HG02678 (cell line): ENCODE data around the gene DPPA5.
"Not testable (repeated sequence)": the region's sequence is repeated elsewhere in the genome, so short reads cannot be mapped to it uniquely, and the experiment has no call there.

Source experiments
- ATAC-seq: cut with Tn5 transposase; IDR thresholded peaks from one replicate; pipeline ENCODE4 v1.9.1; 2021; ENCODE audit warnings: mild to moderate bottlenecking, moderate library complexity; ENCODE audit not compliant: unreplicated experiment

The DPPA5 gene, protein sequence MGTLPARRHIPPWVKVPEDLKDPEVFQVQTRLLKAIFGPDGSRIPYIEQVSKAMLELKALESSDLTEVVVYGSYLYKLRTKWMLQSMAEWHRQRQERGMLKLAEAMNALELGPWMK

DNA sequence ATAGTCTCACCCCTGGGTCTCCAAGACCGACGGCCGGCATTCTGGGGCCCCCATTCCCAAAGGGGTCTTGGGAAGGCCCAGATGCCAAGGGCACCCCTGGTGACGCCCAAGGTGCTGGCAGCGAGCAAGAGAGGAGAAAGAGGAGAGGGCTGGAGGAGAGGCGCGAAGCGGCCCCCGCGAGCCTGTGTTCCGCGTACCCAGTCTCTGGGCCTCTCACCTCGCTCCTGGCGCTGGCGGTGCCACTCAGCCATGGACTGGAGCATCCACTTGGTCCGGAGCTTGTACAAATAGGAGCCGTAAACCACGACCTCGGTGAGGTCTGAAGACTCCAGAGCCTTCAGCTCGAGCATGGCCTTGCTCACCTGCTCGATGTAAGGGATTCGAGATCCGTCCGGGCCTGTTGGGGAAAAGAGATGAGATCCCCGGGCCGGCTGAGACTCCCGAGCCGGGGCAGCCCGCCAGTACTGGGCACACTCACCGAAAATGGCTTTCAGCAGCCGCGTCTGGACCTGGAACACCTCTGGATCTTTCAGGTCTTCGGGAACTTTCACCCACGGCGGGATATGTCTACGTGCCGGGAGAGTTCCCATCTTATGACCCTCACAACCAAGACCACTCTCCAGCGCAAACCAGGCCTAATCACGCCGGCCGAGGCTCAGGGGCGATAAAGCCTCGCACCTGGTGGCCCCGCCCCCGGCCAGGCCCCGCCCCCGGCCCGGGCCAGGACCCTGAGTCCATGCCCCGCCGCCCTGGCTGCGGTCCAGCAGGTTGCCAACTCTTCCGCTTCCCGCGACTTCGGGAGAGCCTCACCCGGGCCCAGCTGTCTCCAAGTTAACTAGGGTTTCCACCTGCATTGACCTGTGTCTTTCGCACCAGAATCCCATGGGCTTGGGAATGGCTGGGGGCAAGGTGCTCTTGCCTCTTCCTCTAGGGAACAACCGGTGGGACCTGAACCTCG lies at the start of gene DPPA5:
Gene DPPA5, minus strand, starts transcription at position 641 of the 958 bp plus-strand sequence. Its CDS starts 51 bp downstream, at position 590.
- no peak for ATAC-seq

DNA sequence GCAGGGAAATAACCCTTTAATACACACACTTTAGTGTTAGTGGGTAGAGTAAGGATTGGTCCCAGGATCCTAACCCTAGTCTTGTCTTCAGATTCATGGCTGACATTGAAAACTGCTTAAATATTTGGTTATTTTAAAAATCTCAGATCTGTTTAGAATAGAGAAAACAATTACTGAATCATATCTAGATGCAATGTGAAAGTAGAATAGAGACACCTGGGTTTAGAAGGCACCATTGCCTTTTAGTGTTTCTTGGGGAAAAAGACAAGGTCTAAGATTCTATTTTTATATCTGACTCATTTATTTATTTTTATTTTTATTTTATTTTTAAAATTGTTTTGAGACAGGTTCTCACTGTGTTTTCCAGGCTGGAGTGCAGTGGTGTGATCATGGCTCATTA lies 46.6 kb upstream of the DPPA5 start:
- no peak for ATAC-seq

DNA sequence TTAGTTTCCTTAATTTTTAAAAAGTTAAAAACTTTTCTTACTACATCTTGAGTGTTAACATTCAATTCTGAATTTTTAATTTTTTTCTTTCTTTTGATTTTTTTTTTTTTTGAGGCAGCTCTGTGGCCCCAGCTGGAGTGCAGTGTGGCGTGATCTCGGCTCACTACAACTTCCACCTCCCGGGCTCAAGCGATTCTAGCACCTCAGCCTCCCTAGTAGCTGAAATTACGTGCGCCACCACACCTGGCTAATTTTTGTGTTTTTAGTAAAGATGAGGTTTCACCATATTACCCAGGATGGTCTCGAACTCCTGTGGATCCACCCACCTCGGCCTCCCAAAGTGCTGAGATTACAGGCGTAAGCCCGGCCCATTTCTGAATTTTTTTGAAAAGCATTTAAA lies 41.8 kb upstream of the DPPA5 start:
- ATAC-seq, result no peak

DNA sequence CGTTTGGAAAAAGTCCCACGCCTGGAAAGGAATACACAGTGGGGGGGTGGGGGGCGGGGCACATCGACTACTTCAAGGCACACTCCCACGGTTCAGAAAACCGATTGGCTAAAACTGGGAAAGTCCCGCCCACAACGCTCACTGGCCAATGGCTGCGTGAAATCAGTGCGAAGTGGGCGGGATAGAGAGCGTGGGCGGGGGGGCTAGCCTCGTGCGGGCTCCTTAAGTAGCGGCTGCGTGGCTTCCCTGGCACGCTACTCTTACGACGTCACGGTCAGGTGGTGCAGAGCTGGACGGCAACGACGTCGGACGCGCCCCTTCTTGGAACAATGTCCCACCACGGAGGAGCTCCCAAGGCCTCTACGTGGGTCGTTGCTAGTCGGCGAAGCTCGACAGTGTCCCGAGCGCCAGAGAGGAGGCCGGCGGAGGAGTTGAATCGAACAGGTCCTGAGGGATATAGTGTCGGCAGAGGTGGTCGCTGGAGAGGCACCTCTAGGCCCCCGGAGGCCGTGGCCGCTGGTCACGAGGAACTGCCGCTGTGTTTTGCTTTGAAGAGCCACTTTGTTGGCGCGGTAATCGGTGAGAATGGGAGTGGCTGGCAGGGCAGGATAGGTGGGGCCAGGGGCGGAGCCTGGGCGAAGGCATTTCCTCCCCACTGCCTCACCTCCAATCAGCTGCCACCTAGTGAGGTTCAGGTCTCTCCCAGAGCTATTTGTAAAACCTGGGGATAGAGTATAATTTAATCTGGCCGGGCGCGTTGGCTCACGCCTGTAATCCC lies 40.7 kb upstream of the DPPA5 start, which contains the start of gene DDX43:
Gene DDX43, plus strand, starts transcription at position 252 of the 778 bp plus-strand sequence. Its CDS starts 78 bp downstream, at position 330.
- ATAC-seq, result no peak

DNA sequence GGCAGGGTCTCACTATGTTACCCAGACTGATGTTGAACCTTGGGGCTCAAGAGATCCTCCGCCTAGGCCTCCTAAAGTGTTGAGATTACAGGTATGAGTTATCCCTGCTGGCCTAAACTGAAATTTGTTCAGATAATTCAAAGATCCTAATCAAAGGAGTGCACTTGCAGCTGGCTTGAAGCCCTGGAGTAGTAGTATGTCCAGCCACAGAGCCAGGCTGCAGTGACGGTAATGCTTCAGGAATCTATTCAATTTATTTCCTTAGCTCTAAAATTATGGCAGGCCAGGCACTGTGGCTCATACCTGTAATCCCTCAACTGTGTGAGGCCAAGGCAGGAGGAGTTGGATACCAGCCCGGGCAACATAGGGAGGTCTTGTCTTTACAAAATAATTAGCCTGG lies 39.2 kb upstream of the DPPA5 start:
- no peak for ATAC-seq

DNA sequence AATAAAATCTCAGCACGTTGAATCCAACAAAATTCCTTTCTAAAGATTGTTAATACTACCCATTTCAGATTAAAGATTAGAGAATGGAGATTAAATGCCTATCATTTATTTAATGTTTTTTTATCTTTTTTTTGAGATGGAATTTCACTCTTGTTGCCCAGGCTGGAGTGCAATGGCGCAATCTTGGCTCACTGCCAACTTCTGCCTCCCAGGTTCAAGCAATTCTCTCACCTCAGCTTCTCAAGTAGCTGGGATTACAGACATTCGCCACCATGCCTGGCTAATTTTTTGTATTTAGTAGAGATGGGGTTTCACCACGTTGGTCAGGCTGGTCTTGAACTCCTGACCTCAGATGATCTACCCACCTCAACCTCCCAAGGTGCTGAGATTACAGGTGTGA lies 38.1 kb upstream of the DPPA5 start:
- not testable (repeated sequence) for ATAC-seq

DNA sequence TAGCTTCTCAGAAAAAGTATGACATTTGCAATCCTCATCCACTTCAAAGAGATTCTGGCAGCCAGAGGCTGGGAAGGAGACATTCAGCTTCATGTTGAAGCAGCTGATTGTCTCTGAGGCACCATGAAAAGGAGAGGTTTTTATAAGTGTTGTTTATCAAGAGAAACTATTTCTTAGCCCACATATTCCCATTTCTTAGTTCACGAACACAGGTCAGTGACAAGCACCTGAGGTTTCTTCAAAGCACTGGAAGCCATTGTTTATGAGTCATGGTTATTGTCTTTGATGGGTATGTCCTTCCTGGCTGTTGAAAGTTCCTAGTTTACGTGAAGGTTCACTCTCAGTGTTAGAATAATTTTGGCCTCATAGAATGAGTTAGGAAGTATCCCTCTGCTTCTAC lies 37.6 kb upstream of the DPPA5 start:
- no peak for ATAC-seq

DNA sequence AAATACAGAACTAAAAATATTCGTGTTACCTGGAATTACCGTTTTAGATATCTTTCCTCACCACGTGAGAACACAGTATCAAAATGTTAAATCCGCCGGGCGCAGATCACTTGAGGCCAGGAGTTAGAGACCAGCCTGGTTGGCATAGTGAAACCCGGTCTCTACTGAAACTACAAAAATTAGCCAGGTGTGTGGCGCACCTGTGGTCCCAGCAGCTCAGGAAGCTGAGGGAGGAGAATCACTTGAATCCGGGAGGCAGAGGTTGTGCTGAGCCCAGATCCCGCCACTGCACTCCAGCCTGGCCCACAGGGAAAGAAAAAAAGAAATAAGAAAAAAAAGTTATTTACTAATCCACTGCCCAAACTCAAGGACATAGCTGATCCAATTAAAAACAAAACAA lies 35.8 kb upstream of the DPPA5 start:
- no peak for ATAC-seq

DNA sequence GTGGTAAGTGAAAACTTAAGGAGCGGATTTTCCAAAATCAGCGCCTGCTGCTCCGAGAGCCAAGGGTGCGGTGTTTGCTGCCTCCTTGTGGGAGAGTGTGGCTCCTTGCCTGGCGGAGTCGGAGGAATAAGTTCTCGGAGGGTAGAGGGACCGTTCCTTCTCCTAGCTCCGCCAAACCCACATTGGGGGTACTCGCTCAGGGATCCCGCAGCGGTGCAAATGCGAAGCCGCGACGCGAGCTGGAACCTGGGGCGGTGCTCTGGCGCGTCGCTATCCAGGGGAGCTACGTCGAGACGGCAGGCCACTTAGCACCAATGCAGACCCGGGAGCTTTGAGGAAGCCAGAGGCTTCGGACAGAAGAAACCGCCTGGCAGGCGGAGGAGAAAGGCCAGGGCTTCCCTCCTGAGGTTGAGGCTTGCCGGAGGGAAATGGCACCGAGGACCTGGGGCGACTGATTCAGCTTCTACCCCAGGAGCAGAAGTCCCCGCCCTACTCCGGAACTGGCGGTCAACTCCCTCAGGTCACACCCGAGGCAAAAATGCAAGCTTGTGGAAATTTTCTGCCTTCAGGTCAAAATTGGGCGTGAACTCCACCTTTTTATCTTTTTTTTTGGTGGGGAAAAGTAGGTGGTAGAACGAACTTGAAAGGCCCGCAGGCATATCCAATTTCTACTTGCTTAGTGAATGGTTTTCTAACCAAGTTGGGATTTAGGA lies 34.9 kb upstream of the DPPA5 start:
- peak; percentile 79 for ATAC-seq

DNA sequence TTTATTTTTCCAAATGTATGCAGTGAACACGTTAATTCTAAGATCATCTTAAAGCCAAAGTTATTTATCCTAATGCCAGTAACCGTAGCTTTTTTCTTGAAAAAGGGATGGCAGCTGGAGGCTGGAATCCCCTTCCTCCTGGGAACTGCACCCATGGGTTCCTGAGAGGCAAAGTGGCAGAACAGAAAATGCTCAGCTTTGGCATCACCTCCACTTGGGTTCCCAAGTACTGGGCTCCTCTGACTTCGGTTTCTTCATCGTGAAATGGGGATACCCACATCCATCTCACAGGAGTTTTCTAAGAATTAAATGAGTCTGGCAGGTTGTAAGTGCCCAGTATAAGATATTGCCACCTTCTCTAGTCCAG lies 34.3 kb upstream of the DPPA5 start:
- ATAC-seq, result peak; percentile 22

DNA sequence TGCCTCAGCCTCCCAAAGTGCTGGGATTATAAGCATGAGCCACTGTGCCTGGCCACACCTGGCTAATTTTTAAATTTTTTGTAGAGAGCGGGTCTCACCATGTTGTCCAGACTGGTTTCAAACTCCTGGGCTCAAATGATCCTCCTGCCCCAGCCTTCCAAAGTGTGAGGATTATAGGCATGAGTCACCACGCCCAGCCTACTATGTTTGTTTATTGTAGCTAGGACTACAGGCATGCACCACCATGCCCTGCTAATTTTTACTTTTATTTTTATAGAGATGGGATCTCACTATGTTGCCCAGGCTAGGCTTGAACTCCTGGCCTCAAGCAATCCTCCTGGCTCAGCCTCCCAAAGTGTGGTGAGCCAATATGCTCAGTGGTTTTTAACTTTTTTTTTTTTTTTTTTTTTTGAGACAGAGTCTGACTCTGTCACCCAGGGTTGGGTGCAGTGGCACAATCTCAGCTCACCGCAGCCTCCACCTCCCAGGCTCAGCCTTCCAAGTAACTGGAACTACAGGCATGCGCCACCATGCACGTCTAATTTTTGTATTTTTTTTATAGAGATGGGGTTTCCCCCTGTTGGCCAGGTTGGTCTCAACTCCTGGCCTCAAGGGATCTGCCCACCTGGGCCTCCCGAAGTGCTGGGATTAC lies 28.5 kb upstream of the DPPA5 start:
- ATAC-seq, result no peak

DNA sequence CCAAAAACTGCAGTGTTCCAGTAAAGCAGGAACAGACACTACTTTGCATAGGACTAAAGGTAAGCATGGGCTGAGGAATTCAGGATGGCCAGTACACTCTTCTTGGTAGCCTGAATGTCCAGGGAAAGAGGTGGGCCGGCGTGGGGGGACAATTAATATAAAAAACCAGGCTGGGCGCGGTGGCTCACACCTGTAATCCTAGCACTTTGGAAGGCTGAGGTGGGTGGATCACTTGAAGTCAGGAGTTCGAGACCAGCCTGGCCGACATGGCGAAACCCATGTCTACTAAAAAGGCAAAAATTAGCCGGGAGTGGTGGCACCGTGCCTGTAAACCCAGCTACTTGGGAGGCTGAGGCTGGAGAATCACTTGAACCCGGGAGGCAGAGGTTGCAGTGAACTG lies 27.5 kb upstream of the DPPA5 start:
- not testable (repeated sequence) for ATAC-seq

DNA sequence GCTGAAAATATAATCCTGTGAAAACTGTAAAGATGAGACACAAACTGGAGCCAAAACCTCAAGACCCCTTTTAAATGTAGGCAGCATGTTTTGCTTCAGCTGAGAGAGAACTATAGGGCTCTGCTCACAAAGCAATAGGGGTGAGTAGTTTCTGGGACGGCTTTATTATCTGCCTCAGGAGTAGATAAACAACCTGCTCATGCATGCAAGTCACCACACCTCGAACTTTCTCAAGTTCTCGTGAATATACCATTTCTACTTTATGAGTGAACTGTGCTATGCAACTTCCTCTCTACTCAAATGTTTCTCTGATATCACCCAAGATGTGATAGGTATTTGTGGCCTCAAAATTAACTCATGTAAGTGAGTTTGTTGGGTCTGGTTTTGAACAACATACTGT lies 23.1 kb upstream of the DPPA5 start:
- ATAC-seq, result no peak

DNA sequence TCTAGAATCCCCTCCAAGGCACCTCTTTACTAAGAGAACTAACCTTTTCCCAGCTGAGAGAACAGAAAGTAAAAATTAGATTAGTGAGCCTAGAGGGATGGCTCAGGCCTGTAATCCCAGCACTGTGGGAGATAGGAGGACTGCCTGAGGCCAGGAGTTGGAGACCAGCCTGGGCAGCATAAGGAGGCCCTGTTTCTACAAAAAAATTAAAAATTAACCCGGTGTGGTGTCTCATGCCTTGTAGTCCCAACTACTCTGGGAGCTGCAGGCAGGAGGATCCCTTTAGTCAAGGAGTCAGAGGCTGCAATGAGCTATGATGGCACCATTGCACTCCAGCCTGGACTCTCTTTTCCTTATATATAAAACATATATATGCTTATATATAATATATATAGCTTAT lies 21.1 kb upstream of the DPPA5 start:
- ATAC-seq, result no peak

DNA sequence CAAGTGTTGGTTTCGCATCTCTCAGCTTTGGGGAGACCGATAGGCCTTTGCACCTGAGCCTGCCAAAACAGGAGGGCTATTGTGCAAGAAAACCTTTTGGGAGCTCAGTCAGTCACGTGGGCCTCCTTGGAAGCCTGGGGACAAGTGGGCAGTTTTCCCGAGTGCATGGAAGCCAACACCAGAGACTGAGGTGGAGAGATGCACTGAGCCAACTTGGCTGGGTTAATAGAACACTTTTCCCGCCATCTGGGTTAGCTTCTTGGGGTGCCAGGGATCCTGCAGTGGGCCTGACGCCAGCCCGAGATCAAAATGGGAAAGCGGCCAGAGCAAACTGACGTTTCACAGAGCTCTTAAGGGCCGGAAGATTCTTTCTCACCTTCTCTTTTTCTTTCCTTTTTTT lies 18.4 kb upstream of the DPPA5 start:
- ATAC-seq, result no peak

DNA sequence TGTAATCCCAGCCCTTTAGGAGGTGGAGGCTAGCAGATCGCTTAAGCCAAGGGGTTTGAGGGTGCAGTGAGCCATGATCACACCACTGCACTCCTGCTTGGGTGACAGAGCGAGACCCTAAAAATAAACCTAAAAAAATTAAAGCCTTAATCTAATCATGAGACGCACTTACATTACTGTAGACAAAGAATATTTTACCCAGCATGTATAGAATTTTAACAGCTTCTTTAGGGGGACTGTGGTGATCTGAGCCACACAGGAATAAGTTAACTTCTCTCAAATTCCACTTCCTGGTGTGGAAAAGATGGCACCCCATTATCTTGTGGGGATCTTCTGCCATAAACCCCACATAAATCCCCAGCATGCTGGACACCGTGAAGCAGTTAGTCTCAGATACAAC lies 17.9 kb upstream of the DPPA5 start:
- ATAC-seq, result no peak

DNA sequence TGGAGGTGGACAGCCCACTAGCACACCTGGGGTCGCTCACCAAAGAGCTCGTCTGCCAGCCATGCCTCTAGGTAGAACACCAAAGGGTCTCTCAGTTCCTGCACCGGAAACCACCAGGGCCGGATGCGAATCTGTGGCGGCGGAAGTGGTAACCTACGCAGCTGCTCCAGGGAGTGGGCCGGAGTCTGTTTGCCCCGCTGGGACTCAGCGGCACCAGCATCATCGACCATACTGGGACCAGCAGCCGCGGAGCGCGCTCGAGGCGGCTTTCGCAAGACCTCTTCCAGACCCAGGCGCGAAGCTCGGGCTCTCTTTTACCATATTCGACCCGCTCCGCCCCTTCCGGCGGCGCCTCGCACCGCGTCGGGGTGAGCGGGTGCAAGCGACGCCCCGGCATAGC lies 15.5 kb upstream of the DPPA5 start, which contains the start of gene OOEP:
Gene OOEP, minus strand, starts transcription at position 335 of the 400 bp plus-strand sequence. Its CDS starts 105 bp downstream, at position 230.
- ATAC-seq, result no peak

DNA sequence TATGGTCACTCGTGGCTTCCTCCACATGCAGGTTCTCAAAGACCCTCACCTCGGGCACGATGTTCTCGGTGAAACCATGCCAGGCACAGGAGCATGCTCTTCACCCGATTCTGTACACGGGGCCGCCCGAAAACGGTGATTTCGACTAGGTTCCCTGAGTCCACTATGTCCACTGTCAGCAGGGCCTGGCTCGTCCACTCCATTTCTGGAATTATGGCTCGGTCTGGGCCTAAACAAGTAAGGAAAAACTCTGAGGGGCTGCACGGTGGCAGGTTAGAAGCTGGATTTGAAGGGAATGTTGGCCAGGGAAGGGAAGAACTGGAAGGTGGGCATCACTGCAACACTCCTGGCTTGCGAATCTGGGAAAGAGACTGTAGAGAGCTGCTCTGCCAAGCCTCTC lies 15.1 kb upstream of the DPPA5 start:
- ATAC-seq, result no peak

DNA sequence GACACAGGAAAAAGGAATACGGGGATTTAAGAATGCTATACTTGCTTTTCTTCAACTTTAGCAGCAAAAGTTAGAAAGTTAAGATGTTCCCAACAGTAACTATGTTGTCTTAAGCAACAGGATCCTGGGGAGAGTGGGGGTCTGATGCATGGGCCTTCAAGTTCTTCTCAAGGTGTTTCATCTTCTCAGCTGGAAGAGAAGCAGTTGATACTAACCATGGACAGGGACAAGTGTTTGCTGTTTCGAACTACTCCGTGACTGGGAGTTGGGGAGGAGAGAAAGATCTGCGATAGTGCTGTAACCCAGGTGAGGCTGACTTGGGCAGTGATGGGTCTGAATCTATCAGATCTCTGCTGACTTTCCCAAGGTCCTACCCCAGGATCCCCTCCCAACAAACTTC lies 14.6 kb upstream of the DPPA5 start:
- ATAC-seq, result no peak

DNA sequence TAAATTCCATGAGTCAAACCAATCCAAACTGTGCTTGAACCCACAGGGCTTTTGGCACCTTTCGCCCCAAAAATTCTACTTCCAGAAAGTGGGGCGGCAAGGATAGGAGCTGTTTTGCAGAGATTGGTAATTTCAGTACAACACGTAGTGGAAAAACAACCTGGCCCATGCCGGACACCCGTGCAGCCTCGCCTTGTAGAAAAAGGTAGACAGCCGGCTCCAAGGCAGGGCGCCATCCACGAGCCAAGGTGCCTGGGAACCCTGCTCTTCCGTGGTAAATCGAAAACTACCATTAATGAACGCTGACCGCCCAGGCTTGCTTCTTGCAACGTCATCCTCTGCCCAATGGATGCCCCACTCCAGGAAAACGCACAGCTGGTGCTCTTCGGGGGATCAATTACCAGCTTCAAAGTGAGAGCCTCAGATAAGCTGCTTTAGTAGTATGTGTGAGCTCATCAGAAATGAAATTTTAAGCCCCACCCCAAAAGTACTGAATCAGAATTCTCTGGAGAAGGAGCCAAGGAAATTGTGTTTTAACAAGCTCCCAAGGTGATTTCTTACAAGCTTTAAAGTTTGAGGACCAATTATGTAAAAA lies 13.8 kb upstream of the DPPA5 start:
- no peak for ATAC-seq
